ENCODE data around the gene ZNF814. TPM values are rescaled to one million over a fixed set of nuclear protein-coding genes. Genes with fewer than 3 reads are reported as not detected.

ZNF814 gene
- total RNA-seq, 1 donor from 2014 or later, result 13.3 TPM

DNA sequence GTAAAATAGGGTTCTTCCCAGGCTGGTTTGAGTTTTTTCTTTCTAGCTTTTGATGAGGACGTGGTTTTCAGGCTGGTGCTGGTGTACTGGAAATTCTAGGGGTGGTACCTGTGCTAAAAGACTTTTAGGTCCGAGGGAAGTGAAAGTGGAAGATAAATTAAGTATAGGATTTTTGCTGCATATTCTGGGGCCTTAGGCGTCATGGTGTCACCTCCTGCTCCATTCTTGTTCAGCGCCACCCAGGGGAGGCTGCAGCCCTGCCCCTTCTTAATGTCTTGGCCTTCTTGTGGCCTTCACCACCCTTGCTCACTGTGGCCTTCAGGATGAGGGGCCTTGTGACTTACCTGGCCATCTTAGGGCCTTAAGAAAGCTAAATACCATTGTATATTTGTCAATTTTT, 86.6 kb downstream of the ZNF814 start:
- intact Hi-C loops (cut with DNase I), result no loop called here
- Histone ChIP-seq H3K27ac (peak overlapping the region; percentile 18), H3K4me3 (no peak overlapping the region), H3K27me3 (no peaks in the 10 kb centered on the region), H3K9me3 (no peaks in the 10 kb centered on the region), H3K36me3 (no peaks in the 10 kb centered on the region), H3K4me1 (peaks cover 32% of the 10 kb centered on the region)
- DNase-seq (ENCODE audit: extremely low spot score in 2 of 2), result no peak
- TF ChIP-seq, protein P1, sequence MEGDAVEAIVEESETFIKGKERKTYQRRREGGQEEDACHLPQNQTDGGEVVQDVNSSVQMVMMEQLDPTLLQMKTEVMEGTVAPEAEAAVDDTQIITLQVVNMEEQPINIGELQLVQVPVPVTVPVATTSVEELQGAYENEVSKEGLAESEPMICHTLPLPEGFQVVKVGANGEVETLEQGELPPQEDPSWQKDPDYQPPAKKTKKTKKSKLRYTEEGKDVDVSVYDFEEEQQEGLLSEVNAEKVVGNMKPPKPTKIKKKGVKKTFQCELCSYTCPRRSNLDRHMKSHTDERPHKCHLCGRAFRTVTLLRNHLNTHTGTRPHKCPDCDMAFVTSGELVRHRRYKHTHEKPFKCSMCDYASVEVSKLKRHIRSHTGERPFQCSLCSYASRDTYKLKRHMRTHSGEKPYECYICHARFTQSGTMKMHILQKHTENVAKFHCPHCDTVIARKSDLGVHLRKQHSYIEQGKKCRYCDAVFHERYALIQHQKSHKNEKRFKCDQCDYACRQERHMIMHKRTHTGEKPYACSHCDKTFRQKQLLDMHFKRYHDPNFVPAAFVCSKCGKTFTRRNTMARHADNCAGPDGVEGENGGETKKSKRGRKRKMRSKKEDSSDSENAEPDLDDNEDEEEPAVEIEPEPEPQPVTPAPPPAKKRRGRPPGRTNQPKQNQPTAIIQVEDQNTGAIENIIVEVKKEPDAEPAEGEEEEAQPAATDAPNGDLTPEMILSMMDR (IDR thresholded peaks at IDR 0.05), result no peak
- TF ChIP-seq POLR2A (IDR thresholded peaks at IDR 0.05) (no peak), POLR2AphosphoS5 (IDR thresholded peaks at IDR 0.05; ENCODE audit: insufficient read depth in 1 of 2, low read depth in 1 of 2) (no peak)

DNA sequence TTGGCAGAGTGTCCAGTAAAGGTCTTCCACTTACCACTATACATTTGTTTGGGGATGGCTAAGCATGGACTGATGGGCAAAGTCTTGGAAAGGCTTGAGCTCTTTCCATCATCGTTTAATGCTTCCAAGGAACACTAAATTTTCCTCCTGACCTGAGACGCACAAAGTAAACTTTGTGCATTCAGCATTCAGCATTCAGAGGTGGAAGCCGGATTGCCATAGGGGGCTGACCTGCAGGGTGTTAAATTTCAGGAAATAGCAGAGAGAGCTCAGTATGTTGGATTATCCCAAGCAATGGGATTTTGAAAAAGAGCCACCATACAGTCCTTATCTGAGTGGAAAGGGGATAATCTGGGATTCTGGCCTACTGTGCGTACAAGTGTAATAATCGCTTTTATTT, 88.1 kb downstream of the ZNF814 start:
- Histone ChIP-seq H3K9me3 (no peaks in the 10 kb centered on the region), H3K4me1 (peaks cover 25% of the 10 kb centered on the region), H3K4me3 (no peak overlapping the region), H3K27me3 (no peaks in the 10 kb centered on the region), H3K36me3 (peaks cover 0 to 7% of the 10 kb centered on the region in 2 donors), H3K27ac (no peak overlapping the region)
- TF ChIP-seq POLR2A (IDR thresholded peaks at IDR 0.05) (no peak), POLR2AphosphoS5 (IDR thresholded peaks at IDR 0.05; ENCODE audit: insufficient read depth in 1 of 2, low read depth in 1 of 2) (no peak)
- TF ChIP-seq, protein P1 (IDR thresholded peaks at IDR 0.05), result no peak
- no peak for DNase-seq (ENCODE audit: extremely low spot score in 2 of 2)
- intact Hi-C loops (cut with DNase I), result no loop called here

Other genes with a start within 250 kb of the ZNF814 start
- not detected for gene ZSCAN4, start 220.1 kb downstream of the ZNF814 start, total RNA-seq
- gene ZNF551, start 207.1 kb downstream of the ZNF814 start, total RNA-seq, result 16.9 TPM
- 2.2 TPM for gene ZNF154, start 179.8 kb downstream of the ZNF814 start, total RNA-seq
- gene ZNF671, start 161.4 kb downstream of the ZNF814 start, total RNA-seq, result 2.9 TPM
- gene ZNF776, start 142.2 kb downstream of the ZNF814 start, total RNA-seq, result 6.9 TPM
- gene ZNF586, start 119.4 kb downstream of the ZNF814 start, total RNA-seq, result 24.3 TPM
- 24.1 TPM for gene ZNF552, start 74.1 kb downstream of the ZNF814 start, total RNA-seq
- 17.9 TPM for gene ZNF587B, start 58.7 kb downstream of the ZNF814 start, total RNA-seq
- gene ZNF587, start 39.2 kb downstream of the ZNF814 start, total RNA-seq, result 17.7 TPM
- gene ZNF417, start 27.6 kb upstream of the ZNF814 start, total RNA-seq, result 7.9 TPM
- 3.2 TPM for gene ZNF418, start 46.4 kb upstream of the ZNF814 start, total RNA-seq
- gene ZNF256, start 58.7 kb upstream of the ZNF814 start, total RNA-seq, result 3.7 TPM
- gene C19orf18, start 85.5 kb upstream of the ZNF814 start, total RNA-seq, result 2.9 TPM
- 10.1 TPM for gene ZNF606, start 113.8 kb upstream of the ZNF814 start, total RNA-seq
- gene ZSCAN1, start 145.0 kb upstream of the ZNF814 start, total RNA-seq, result not detected
- gene ZNF135, start 170.2 kb upstream of the ZNF814 start, total RNA-seq, result 5.4 TPM
- 61.4 TPM for gene ZSCAN18, start 209.2 kb upstream of the ZNF814 start, total RNA-seq

Measured in vagina (tissue), 2 donors.